NCI-H2171 (cell line): ENCODE data around the gene C14orf180.
A peak's percentile ranks its signal among the peaks of the same experiment; 100 is the strongest.

Experiments
- DNase-seq: peaks from one replicate; lab custom pipeline; 2025; lab: John Stamatoyannopoulos, UW

Gene C14orf180

GRCh38 chr14:104561632-104562495 lies 17.7 kb upstream of the C14orf180 start:
- no peak for DNase-seq

- no peak for DNase-seq
Observed at GRCh38 chr14:104562606-104563005, 17.0 kb upstream of the C14orf180 start.

- no peak for DNase-seq
Observed at GRCh38 chr14:104563191-104563741, 16.3 kb upstream of the C14orf180 start.

GRCh38 chr14:104563742-104564615 lies 15.6 kb upstream of the C14orf180 start:
- peak; percentile 24 for DNase-seq

GRCh38 chr14:104564744-104565679 lies 14.6 kb upstream of the C14orf180 start:
- no peak for DNase-seq

- DNase-seq: no peak
Observed at GRCh38 chr14:104567141-104567956, 12.2 kb upstream of the C14orf180 start.

- DNase-seq: no peak
Observed at GRCh38 chr14:104567957-104568225, 11.7 kb upstream of the C14orf180 start.

- DNase-seq: no peak
Observed at GRCh38 chr14:104568620-104569019, 10.9 kb upstream of the C14orf180 start.

- no peak for DNase-seq
Observed at GRCh38 chr14:104569435-104569834, 10.1 kb upstream of the C14orf180 start.

GRCh38 chr14:104571246-104571645 lies 8.3 kb upstream of the C14orf180 start:
- DNase-seq: no peak

GRCh38 chr14:104572024-104572626 lies 7.4 kb upstream of the C14orf180 start:
- no peak for DNase-seq

GRCh38 chr14:104572668-104573067 lies 6.9 kb upstream of the C14orf180 start:
- no peak for DNase-seq

- DNase-seq: no peak
Observed at GRCh38 chr14:104573930-104574329, 5.6 kb upstream of the C14orf180 start.

- no peak for DNase-seq
Observed at GRCh38 chr14:104574536-104574935, 5.0 kb upstream of the C14orf180 start.

GRCh38 chr14:104574978-104575583 lies 4.5 kb upstream of the C14orf180 start:
- DNase-seq: no peak

GRCh38 chr14:104576232-104576969 lies 3.2 kb upstream of the C14orf180 start:
- DNase-seq: no peak

GRCh38 chr14:104576970-104577332 lies 2.6 kb upstream of the C14orf180 start:
- no peak for DNase-seq

GRCh38 chr14:104577426-104577825 lies 2.1 kb upstream of the C14orf180 start:
- DNase-seq: no peak

GRCh38 chr14:104577847-104578301 lies 1.7 kb upstream of the C14orf180 start:
- DNase-seq: no peak
